HCEC 1CT (cell line): ENCODE results near the gene CEBPA.

ENCODE experiments used
- DNase-seq: peaks from one replicate; pipeline ENCODE4 v3.0.0-alpha.2; 2017

The CEBPA gene

GRCh38 chr19:33302175-33302973, at the start of gene CEBPA:
Gene CEBPA, minus strand, starts transcription at chr19:33302534. Its CDS starts 120 bp downstream, at chr19:33302414.
- peak; percentile 79 for DNase-seq

- peak; percentile 29 for DNase-seq
Observed at GRCh38 chr19:33350538-33351309, 48.4 kb upstream of the CEBPA start.

DNA sequence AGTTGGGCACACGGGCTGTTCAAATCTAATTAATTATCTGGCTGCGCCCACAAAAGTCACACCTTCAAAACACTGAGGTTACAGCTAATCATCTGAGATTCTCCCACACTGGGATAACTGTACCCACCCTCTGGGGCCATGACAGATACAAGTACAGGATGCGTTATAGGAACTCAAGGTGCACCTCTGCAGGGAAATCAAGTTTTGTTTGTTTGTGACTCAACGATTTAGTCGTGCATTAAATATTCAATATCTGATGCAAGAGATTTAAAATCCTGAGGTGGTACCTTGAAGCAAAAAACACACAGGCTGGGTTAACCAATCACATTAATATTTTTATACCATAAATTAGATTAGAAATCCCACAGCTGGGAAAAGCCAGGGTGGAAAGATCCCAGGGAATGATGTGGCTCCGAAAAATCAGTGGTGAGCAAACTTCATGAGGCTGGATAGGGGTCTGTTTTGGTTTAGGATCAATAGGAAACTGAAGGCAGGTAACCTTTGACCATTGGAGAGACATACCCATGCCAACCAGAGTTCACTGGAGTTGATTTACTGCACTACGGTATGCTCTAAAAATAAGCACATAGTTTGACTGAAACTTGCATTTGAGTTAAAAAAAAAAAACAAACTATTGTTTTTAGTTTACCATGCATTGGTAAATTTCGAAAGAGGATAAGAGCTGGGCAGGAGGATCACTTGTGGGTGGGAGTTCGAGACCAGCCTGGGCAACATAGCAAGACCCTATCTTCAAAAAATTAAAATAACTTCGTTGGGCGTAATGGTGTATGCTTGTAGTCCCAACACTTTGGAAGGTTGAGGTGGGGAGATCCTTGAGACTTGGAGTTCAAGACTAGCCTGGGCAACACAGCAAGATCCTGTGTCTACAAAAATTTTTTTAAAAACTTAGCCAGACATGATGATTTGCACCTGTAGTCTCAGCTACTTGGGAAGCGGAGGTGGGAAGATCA, 47.3 kb upstream of the CEBPA start:
- no peak for DNase-seq

GRCh38 chr19:33348301-33349010, 46.1 kb upstream of the CEBPA start:
- no peak for DNase-seq

DNA sequence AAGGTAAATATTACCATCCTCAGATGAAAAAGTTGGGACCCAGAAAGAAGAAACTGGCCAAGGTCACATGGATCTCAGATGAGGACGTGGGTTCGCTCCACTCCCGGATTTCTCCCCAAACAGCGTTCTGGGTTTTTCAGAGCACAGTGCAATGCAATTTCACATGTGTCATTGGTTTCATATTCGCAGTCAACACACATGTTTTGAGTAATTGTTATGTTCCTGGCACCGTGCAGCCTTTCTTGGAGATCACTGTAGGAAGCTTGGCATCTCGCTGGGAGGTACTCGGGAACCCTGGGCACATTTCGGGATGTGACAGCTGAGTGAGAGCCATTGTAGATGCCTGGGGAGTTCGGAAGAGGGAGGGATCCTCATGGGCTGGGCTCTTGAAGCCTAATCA, 45.0 kb upstream of the CEBPA start:
- DNase-seq, result no peak

- no peak for DNase-seq
Observed at GRCh38 chr19:33346665-33347064, 44.3 kb upstream of the CEBPA start.

GRCh38 chr19:33345163-33345562, 42.8 kb upstream of the CEBPA start:
- no peak for DNase-seq

DNA sequence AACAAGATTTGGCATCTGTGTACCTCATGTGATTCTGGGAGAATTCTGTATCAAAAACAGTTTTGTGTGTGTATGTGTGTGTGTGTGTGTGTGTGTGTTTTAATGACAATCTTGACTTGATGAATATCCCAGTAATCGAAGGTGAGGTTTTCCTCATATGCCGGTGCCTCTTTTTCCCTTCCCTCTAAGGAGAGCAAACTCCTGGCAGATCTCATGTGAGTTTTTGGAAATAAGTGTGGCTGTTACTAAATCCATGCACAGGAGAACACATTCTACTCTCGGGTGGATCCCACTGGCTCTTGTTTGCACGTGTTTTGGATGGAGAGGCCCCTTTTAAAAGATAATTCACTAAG, 42.2 kb upstream of the CEBPA start:
- no peak for DNase-seq

- DNase-seq, result no peak
Observed at GRCh38 chr19:33343859-33344572, 41.7 kb upstream of the CEBPA start.

- DNase-seq, result no peak
Observed at GRCh38 chr19:33343301-33343700, 41.0 kb upstream of the CEBPA start.

DNA sequence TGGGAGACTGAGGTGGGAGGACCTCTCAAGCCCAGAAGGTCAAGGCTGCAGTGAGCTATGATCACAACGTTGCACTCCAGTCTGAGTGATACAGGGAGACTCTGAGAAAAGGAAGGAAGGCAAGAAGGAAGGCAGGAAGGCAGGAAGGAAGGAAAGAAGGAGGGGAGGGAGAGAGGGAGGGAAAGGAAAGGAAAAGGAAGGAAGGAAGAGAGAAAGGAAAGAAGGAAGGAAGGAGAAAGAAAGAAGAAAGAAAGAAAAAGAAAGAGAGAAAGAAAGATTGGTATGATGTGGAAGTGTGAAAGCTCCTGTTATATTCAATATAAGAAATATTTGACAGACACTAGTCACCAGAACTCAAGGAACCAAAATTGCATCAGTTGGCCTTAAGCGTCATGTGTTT, 38.7 kb upstream of the CEBPA start:
- no peak for DNase-seq

DNA sequence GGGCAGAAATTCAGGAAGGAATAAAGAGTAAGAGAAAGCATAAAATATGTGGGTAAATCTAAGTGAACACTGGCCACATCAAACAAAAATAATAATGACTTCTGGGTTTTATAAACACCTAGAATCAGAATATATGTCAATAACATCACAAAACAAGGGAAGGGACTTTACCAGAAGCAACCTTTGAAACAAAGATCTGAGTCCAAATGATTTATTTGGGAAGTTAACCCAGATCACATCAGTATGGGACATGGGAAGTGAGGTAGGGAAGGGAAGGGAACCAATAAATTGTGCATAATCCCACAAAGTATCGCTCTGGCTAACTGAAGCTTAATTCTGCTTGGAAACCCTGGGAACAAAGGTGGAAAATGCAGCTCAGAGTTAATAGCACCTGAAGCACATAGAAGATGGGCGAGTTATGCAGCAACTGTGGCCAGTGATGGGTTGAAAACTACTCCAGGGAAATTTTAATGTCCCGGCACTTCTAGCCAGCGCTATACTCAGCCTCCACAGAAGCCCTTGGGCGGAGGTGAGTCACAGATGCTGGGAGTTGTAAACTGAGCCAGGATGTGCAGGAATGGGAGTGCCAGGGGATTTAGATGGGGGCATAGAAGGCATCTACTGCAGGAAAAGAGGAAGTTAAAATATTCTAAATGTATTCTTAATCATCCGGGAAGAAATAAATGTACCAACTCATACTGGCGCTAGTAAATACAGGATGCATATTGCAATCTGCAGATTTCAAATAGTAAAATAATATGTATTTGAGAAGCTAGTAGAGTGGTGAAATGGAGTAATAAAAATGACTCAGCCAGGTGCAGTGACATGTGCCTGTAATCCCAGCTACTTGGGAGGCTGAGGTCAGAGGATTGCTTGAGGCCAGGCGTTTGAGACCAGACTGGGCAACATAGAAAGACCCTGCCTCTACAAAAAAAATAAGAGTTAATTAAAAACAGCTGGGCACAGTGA, 37.0 kb upstream of the CEBPA start:
- DNase-seq, result no peak

DNA sequence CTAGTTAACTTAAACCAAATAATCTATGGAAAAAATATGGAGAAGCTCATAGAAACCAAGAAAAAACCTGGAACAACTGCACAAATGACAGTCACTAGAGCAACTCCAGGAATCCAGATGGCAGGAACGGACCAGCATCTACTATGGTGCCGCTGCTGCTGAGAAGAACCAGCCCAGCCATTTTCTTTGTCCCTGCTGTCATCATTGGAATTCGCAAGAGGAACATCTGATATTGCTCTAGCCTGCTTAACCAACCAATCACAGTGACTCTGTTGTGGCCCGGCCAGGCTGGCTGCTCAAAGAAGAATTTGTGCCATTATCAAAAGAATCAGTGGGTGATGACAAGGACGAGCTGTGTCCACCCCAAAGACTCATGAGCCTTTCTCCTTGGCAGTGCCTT, 33.1 kb upstream of the CEBPA start:
- no peak for DNase-seq

GRCh38 chr19:33334271-33334670, 31.9 kb upstream of the CEBPA start:
- no peak for DNase-seq

DNA sequence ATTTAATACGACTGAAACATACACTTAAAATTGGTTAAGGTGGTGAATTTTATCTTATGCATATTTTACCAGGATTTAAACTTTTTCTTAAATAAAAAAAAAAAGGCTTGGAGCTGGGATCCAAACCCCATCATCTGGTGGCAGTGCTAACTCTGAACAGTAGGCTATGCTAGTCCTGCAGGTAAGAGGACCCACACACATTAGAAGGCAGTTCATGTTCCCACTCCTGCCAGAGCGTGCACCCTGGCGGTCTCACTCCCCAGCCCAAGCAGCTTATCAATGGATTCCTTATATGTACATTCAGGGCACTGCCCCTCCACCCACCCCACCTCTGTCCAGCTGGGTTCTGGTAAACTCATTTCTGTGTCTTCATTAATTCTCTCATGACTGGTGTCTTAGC, 31.3 kb upstream of the CEBPA start:
- DNase-seq, result no peak

GRCh38 chr19:33333151-33333550, 30.8 kb upstream of the CEBPA start:
- no peak for DNase-seq

GRCh38 chr19:33332248-33332647, 29.9 kb upstream of the CEBPA start:
- no peak for DNase-seq

DNA sequence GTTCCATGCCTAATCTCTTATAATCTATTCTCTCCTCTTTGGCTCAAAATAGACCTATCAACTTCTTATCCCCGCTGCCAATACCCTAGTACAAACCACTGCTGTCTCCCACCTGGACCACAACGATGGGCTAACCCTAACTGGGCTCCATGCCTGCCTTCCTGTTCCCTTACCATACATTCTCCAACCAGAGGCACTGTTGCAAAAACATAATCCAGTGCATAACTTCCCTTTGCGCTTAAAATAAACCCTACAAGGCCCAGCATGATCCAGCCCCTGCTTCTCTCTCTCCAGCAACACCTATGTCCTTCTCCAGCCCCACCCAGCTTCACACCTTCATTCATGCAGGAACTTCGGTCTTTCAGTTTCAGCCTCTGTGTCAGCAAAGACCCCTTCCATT, 27.4 kb upstream of the CEBPA start:
- no peak for DNase-seq

DNA sequence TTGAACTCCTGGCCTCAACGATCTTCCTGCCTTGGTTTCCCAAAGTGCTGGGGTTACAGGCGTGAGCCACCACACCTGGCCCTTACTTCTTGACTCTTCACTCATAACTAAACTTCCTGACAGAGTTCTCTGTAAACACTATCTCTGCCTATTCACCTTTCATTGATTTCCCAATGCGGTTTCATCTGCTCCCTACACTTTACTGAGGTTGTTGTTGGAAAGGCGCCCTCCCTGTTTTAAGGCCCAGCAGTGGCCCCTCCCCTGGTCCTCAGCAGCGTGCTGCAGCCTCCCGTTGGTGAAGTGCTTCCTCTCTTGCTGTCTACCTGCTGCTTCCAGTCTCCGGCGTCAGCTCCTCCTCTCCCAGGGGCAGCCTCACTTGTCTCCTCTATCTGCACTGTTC, 26.7 kb upstream of the CEBPA start:
- no peak for DNase-seq

DNA sequence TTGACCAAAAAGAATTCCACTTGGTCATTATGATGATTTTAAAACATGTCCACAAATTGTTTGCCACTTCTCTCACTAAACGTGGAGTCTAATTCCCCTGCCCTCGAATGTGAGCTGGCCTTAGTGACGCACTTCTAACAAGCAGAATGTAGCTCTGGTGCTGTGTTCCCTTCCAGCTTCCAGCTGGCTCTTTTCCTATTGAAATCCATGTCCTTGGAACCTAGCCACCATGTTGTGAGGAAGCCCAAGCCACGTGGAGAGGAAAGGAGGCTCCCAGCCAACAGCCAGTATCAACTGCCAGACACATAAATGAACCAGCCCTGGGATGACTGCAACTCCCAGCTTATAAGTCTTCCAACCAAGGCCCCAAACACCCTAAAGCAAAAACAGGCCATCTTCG, 23.6 kb upstream of the CEBPA start:
- no peak for DNase-seq

- DNase-seq, result no peak
Observed at GRCh38 chr19:33324628-33325027, 22.3 kb upstream of the CEBPA start.
